Cardiac muscle cell (in vitro differentiated cells and primary cell): ENCODE results near the gene KTN1. TPM values are rescaled to one million over a fixed set of nuclear protein-coding genes. Genes with fewer than 3 reads are reported as not detected.

ENCODE experiments used
- DNase-seq, 2 donors: peaks; one replicate each; pipeline versions ENCODE4 v3.0.0 to v3.0.0-alpha.2; 2010 to 2017; ENCODE audit warnings: low read depth in 1 of 2, low spot score in 1 of 2
- H3K27ac ChIP-seq: fragments of 200-600 bp; sonication (generic); 2 replicates; pipeline ENCODE4 v1.5.1; 2016
- H3K27me3 ChIP-seq: fragments of 200-600 bp; sonication (generic); 2 replicates; pipeline ENCODE4 v1.6.0; 2016; ENCODE audit warnings: control low read depth
- H3K36me3 ChIP-seq: fragments of 200-600 bp; sonication (generic); 2 replicates; pipeline ENCODE4 v1.5.1; 2016; ENCODE audit warnings: control low read depth
- H3K4me1 ChIP-seq: fragments of 200-600 bp; sonication (generic); 2 replicates; pipeline ENCODE4 v1.8.1; 2017; ENCODE audit warnings: low read depth, mild to moderate bottlenecking, mixed run types
- H3K4me3 ChIP-seq: fragments of 200-600 bp; sonication (generic); 2 replicates; pipeline ENCODE4 v1.5.1; 2016; ENCODE audit warnings: mild to moderate bottlenecking
- H3K9me3 ChIP-seq: fragments of 200-600 bp; sonication (generic); 2 replicates; pipeline ENCODE4 v1.5.1; 2017; ENCODE audit warnings: low read depth, mild to moderate bottlenecking, control low read depth
- CTCF ChIP-seq: IDR thresholded peaks from 2 replicates; pipeline ENCODE4 v1.5.1; 2012; ENCODE audit warnings: low read depth, mild to moderate bottlenecking, low read length
- polyA plus RNA-seq: library from polyadenylated mRNA; unstranded; fragments of >200 nt; fragmentation: Nextera tagmentation; extraction: Ambion mirVana; gene quantifications from 2 replicates; pipeline ENCODE4 v1.2.1, GENCODE V29; 2016
- total RNA-seq: library from RNA; depleted of rRNA; stranded (reverse); fragments of >200 nt; gene quantifications from 2 replicates; pipeline ENCODE4 v1.2.3, GENCODE V29; 2016

Gene KTN1
- total and polyA plus RNA-seq, 2 experiments from 2014 or later = 130 to 214 TPM

GRCh38 chr14:55585854-55586253, 5.8 kb downstream of the KTN1 start:
- no peak for TF ChIP-seq CTCF
- Histone ChIP-seq H3K27me3 (no peaks in the 10 kb centered on the region), H3K9me3 (no peaks in the 10 kb centered on the region), H3K4me3 (no peak overlapping the region), H3K27ac (peak overlapping the region; percentile 35), H3K36me3 (no peaks in the 10 kb centered on the region), H3K4me1 (peaks cover 69% of the 10 kb centered on the region)
- DNase-seq = peak in 1 of 2 donors; percentile 41

DNA sequence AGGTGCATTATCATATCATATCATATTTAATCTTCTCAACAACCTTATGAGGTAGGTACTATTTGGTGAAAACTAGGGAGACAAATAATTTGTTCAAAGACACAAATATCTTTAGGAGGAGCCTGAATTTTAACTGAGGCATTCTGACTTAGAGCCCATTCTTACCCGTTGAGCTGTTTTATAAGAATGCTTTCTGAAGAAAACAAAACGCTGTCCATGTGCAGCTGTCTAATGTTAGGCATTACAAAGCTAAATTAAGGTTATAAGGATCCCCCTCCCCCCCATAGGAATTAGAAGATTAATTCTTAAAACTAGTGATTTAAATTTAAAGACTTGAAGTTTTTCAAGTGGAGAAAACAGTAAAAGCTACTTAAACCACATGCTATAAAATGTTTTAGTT, 6.4 kb downstream of the KTN1 start:
- no peak for TF ChIP-seq CTCF
- Histone ChIP-seq H3K27me3 (no peaks in the 10 kb centered on the region), H3K27ac (no peak overlapping the region), H3K4me3 (no peak overlapping the region), H3K9me3 (no peaks in the 10 kb centered on the region), H3K4me1 (peaks cover 69% of the 10 kb centered on the region), H3K36me3 (no peaks in the 10 kb centered on the region)
- DNase-seq = no peak

- Histone ChIP-seq H3K9me3 (no peaks in the 10 kb centered on the region), H3K27ac (no peak overlapping the region), H3K4me1 (peaks cover 54% of the 10 kb centered on the region), H3K4me3 (no peak overlapping the region), H3K36me3 (no peaks in the 10 kb centered on the region), H3K27me3 (no peaks in the 10 kb centered on the region)
- TF ChIP-seq CTCF = no peak
- no peak for DNase-seq
Measured at GRCh38 chr14:55587847-55588246, 7.8 kb downstream of the KTN1 start.

DNA sequence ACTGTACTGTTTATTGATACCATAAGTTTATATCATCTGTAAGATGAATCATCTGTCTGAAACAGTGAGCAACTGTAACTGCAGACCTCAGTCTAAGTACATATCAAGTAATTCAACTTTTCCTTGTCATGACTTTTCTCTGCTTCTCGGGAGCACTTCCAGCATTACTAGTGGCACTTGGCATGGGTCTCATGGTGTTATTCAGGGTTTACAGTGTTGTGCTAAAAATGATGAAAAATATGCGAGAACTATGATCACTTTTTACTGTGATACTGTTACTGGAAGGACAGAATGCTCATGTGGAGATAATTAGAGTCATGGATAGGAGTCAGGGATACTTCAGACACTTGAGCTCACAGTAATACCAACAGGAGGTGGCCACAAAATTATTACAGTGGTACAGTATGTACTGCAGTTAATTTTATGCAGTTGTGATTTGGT, 8.3 kb downstream of the KTN1 start:
- DNase-seq = no peak
- no peak overlapping the region for H3K4me3 ChIP-seq
- no peak overlapping the region for H3K27ac ChIP-seq
- TF ChIP-seq CTCF = no peak
- H3K36me3 ChIP-seq = no peaks in the 10 kb centered on the region
- H3K4me1 ChIP-seq = peaks cover 51% of the 10 kb centered on the region
- no peaks in the 10 kb centered on the region for H3K9me3 ChIP-seq
- H3K27me3 ChIP-seq = no peaks in the 10 kb centered on the region

DNA sequence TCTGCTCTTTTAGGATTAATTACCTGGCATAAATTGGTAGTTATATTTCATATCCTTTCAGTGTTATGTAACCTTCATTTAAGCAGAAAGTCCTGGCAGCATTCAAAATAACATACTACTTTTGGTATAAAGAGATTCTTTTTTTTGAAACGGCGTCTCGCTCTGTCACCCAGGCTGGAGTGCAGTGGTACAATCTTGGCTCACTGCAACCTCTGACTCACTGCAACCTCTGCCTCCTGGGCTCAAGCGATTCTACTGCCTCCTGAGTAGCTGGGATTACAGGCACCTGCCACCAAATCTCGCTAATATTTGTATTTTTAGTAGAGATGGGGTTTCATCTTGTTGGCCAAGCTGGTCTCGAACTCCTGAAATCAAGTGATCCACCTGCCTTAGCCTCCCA, 9.2 kb downstream of the KTN1 start:
- H3K36me3 ChIP-seq = no peaks in the 10 kb centered on the region
- TF ChIP-seq CTCF = no peak
- no peaks in the 10 kb centered on the region for H3K27me3 ChIP-seq
- no peak for DNase-seq
- H3K27ac ChIP-seq = no peak overlapping the region
- peaks cover 51% of the 10 kb centered on the region for H3K4me1 ChIP-seq
- no peak overlapping the region for H3K4me3 ChIP-seq
- H3K9me3 ChIP-seq = no peaks in the 10 kb centered on the region

DNA sequence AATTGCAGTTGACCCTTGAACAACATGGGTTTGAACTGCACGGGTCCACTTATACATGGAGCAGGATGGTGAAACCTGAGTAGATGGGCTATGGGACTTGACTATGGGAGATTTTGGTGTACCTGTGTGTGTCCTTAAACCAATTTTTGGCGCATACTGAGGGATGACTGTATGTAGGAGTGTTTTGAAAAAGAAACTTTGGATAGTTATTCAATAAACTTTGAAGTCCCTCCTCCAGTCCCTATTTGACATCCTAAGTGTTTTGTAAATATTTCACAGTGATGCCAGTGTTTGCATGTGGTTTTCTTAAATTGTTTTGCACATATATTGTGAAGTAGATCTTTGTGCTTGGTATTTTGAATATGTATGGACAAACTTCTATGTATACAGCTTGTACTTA, 12.4 kb downstream of the KTN1 start:
- Histone ChIP-seq H3K4me3 (no peak overlapping the region), H3K27ac (no peak overlapping the region), H3K27me3 (no peaks in the 10 kb centered on the region), H3K4me1 (peaks cover 24% of the 10 kb centered on the region), H3K36me3 (no peaks in the 10 kb centered on the region), H3K9me3 (no peaks in the 10 kb centered on the region)
- DNase-seq = no peak
- no peak for TF ChIP-seq CTCF
